Tibial nerve (tissue), 3 donors: ENCODE measurements around the gene GOLGA6L7.
"Not testable (repeated sequence)": the region's sequence is repeated elsewhere in the genome, so short reads cannot be mapped to it uniquely, and the experiment has no call there.

Experiments
- CTCF ChIP-seq, 5 experiments: fragments of 200-600 bp in 3 of 5; fragments of 450-650 bp in 2 of 5; sonication (generic) in 3 of 5; IDR thresholded peaks; one replicate each; pipeline ENCODE4 v1.5.1; 2016 to 2019; ENCODE audit warnings: antibody characterized with exemption in 5 of 5, mild to moderate bottlenecking in 3 of 5, moderate library complexity in 2 of 5
- POLR2A ChIP-seq, 2 donors: fragments of 450-650 bp; IDR thresholded peaks; one replicate each; pipeline ENCODE4 v1.6.1; 2017; ENCODE audit warnings: antibody characterized with exemption in 2 of 2, mild to moderate bottlenecking in 2 of 2, moderate library complexity in 2 of 2

DNA sequence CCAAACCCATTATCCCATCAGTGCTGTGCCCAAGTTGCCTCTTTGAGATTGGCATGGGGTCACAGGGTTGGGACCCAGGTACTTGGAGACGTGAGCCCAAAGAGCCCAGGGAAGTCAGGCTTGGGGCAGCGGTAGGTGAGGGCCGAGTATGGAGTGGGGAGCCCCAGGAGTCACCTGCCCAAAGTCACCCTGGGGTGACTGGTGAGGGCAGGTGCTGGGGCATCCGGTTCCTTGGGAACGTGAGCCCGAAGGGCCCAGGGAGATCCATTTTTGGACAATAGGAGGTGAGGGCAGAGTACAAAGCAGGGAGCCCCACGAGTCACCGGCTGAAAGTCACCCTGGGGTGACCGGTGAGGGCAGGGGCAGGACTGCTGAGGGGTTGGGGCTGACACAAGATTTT lies 485 bp downstream of the GOLGA6L7 start:
- not testable (repeated sequence) for TF ChIP-seq POLR2A, CTCF (IDR thresholded peaks at IDR 0.05)
